LNCaP clone FGC (cell line): ENCODE results near the gene BRAF.
"Not testable (repeated sequence)": the region's sequence is repeated elsewhere in the genome, so short reads cannot be mapped to it uniquely, and the experiment has no call there.

Source experiments
- DNase-seq: peaks from one replicate; pipeline ENCODE4 v3.0.0-alpha.2; 2011; ENCODE audit warnings: low read depth
- H3K4me3 ChIP-seq: 2 replicates; pipeline ENCODE4 v1.5.1; 2011; ENCODE audit warnings: mild to moderate bottlenecking, low read depth, low read length, control low read depth
- TF ChIP-seq, protein P1 (sequence below): IDR thresholded peaks from 2 replicates; pipeline ENCODE4 v1.5.1; 2012; ENCODE audit warnings: mild to moderate bottlenecking; ENCODE audit not compliant: control insufficient read depth, insufficient read depth; ENCODE audit errors: extremely low read depth

BRAF gene

DNA sequence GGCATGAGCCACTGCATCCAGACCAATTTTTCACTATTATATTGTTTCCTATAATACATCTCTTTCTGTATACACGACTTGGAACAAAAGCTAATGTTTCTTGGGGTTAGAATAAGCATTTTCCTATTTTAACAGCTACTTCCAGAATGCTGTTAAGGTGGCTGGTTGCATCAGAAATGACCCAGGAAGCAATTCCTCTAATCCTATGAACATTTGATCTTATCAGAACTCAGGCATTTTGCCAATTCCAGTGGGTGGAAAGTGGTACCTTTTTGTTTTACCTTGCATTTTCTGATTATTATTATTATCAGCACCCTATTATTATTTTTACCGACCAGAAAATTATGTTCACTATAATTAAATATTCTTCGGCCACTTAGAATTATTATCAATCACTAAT, 154.9 kb downstream of the BRAF start:
- DNase-seq, result no peak
- TF ChIP-seq, protein P1, sequence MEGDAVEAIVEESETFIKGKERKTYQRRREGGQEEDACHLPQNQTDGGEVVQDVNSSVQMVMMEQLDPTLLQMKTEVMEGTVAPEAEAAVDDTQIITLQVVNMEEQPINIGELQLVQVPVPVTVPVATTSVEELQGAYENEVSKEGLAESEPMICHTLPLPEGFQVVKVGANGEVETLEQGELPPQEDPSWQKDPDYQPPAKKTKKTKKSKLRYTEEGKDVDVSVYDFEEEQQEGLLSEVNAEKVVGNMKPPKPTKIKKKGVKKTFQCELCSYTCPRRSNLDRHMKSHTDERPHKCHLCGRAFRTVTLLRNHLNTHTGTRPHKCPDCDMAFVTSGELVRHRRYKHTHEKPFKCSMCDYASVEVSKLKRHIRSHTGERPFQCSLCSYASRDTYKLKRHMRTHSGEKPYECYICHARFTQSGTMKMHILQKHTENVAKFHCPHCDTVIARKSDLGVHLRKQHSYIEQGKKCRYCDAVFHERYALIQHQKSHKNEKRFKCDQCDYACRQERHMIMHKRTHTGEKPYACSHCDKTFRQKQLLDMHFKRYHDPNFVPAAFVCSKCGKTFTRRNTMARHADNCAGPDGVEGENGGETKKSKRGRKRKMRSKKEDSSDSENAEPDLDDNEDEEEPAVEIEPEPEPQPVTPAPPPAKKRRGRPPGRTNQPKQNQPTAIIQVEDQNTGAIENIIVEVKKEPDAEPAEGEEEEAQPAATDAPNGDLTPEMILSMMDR, result no peak
- no peak overlapping the region for H3K4me3 ChIP-seq

DNA sequence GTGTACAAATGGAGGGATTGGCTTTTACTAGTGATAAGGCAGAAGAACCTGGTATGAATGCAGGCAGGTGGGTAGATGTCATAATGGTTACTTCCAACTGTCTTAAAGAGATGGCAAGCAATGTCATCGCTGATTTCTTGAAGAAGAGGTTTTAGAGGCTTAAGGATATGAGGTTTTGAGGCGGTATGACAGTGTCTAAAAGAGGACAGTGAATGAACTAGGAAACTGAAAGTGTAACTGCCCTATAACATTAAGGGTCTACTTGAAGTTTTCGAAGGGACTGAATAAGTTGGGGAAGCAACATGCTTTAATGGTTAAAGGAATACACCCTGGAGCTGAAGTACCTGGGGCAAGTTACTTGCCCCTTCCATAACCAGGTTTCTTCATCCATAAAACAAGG, 157.3 kb downstream of the BRAF start:
- no peak overlapping the region for H3K4me3 ChIP-seq
- TF ChIP-seq, protein P1, result no peak
- no peak for DNase-seq

DNA sequence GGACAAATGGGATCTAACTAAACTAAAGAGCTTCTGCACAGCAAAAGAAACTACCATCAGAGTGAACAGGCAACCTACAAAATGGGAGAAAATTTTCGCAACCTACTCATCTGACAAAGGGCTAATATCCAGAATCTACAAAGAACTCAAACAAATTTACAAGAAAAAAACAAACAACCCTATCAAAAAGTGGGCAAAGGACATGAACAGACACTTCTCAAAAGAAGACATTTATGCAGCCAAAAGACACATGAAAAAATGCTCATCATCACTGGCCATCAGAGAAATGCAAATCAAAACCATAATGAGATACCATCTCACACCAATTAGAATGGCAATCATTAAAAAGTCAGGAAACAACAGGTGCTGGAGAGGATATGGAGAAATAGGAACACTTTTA, 159.3 kb downstream of the BRAF start:
- not testable (repeated sequence) for H3K4me3 ChIP-seq, DNase-seq

DNA sequence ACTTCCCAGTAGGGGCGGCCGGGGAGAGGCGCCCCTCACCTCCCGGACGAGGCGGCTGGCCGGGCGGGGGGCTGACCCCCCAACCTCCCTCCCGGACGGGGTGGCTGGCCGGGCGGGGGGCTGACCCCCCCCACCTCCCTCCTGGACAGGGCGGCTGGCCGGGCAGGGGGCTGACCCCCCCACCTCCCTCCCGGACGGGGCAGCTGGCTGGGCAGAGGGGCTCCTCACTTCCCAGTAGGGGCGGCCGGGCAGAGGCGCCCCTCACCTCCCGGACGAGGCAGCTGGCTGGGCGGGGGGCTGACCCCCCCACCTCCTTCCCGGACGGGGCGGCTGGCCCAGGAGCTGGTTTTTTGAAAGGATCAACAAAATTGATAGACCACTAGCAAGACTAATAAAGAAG, 161.6 kb downstream of the BRAF start:
- not testable (repeated sequence) for H3K4me3 ChIP-seq, DNase-seq

DNA sequence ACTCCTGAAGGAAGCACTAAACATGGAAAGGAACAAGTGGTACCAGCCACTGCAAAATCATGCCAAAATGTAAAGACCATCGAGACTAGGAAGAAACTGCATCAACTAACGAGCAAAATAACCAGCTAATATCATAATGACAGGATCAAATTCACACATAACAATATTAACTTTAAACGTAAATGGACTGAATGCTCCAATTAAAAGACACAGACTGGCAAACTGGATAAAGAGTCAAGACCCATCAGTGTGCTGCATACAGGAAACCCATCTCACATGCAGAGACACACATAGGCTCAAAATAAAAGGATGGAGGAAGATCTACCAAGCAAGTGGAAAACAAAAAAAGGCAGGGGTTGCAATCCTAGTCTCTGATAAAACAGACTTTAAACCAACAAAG, 163.4 kb downstream of the BRAF start:
- H3K4me3 ChIP-seq, DNase-seq: not testable (repeated sequence)

DNA sequence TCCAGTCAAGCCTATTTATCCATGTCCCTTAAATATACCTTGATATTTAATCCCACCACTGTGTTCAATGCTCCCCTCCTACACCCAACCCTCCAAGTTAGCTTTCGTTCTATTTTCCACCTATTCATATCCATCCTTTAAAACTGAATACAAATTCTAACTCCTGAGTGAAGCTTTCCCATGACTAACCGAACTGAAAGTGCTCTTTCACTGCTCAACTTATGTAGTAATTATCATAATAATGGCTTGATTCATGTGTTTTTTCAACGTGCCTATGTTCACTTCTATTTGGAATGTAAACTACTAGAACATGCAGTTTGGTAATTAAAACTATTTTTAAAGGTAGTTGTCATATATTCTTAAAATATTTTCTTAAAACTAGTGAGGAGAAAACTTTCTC, 170.2 kb downstream of the BRAF start:
- no peak for DNase-seq
- TF ChIP-seq, protein P1, result no peak
- H3K4me3 ChIP-seq, result no peak overlapping the region

DNA sequence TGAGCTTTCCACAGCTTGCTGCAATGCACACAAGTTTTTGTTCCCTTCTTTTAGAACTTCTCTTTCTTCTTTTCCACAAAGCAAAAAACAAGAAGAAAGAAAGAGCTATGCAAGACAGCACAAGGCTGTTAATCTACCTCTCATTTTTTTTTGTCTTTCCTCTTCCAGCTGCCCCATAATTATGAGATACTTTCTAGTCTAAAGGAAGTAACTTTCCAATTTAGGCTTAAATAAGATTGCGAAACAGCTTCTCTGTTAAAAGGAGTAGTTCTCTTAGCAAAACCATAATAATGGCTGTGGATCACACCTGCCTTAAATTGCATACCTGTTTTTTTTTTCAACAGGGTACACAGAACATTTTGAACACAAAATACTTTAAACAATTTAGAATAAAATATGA, 172.2 kb downstream of the BRAF start:
- TF ChIP-seq, protein P1, result no peak
- DNase-seq, result no peak
- no peak overlapping the region for H3K4me3 ChIP-seq

DNA sequence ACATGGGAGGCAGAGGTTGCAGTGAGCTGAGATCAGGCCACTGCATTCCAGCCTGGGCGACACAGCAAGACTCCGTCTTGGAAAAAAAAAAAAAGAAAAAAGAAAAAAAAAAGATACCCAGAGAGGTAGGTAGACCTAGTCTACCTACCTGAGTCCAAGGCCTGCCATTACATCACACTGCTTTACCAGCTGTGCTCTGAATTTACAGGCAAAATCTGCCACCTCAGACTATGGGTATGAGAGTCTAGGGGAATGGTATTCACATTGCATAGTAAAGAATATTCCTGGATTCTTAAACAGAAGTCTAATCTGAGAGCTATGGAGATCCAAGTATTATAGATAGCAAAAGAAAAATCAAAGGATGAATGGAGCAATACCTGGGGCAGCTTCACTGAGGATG, 178.0 kb downstream of the BRAF start:
- no peak for DNase-seq
- TF ChIP-seq, protein P1, result no peak
- no peak overlapping the region for H3K4me3 ChIP-seq
